ENCODE measurements around the gene FUZ.

FUZ gene

GRCh38 chr19:49771674-49772139 lies 41.4 kb downstream of the FUZ start:
- H3K4me3 ChIP-seq (ENCODE audit: low read depth, low read length) = no peak overlapping the region
- in situ Hi-C loops (cut with HindIII; ENCODE audit: low sequenced_read_pairs) = no loop called here
- DNase-seq (ENCODE audit: low read depth) = no peak
- TF ChIP-seq CTCF (IDR thresholded peaks at IDR 0.05; ENCODE audit: low read depth, low read length, missing control alignments) = no peak

- H3K4me3 ChIP-seq (ENCODE audit: low read depth, low read length) = no peak overlapping the region
- no peak for DNase-seq (ENCODE audit: low read depth)
- in situ Hi-C loops (cut with HindIII; ENCODE audit: low sequenced_read_pairs) = no loop called here
- TF ChIP-seq CTCF (IDR thresholded peaks at IDR 0.05; ENCODE audit: low read depth, low read length, missing control alignments) = no peak
These were observed 42.6 kb downstream of the FUZ start for GRCh38 chr19:49770529-49770928.

- no peak for TF ChIP-seq CTCF (IDR thresholded peaks at IDR 0.05; ENCODE audit: low read depth, low read length, missing control alignments)
- in situ Hi-C loops (cut with HindIII; ENCODE audit: low sequenced_read_pairs) = no loop called here
- DNase-seq (ENCODE audit: low read depth) = no peak
- H3K4me3 ChIP-seq (ENCODE audit: low read depth, low read length) = peak overlapping the region; percentile 91
These were observed 45.0 kb downstream of the FUZ start for GRCh38 chr19:49767967-49768581.

- DNase-seq (ENCODE audit: low read depth) = no peak
- TF ChIP-seq CTCF (IDR thresholded peaks at IDR 0.05; ENCODE audit: low read depth, low read length, missing control alignments) = no peak
- in situ Hi-C loops (cut with HindIII; ENCODE audit: low sequenced_read_pairs) = no loop called here
- H3K4me3 ChIP-seq (ENCODE audit: low read depth, low read length) = peak overlapping the region; percentile 91
These were observed 45.7 kb downstream of the FUZ start for GRCh38 chr19:49767381-49767780.

GRCh38 chr19:49766930-49767299 lies 46.2 kb downstream of the FUZ start, which contains the start of gene AP2A1:
AP2A1 (plus strand) TSS chr19:49767001; CDS start chr19:49767134, 133 bp downstream.
- H3K4me3 ChIP-seq (ENCODE audit: low read depth, low read length) = peak within 1 kb of the TSS; percentile 91
- in situ Hi-C loops (cut with HindIII; ENCODE audit: low sequenced_read_pairs) = no loop called here
- DNase-seq (ENCODE audit: low read depth) = no peak
- TF ChIP-seq CTCF (IDR thresholded peaks at IDR 0.05; ENCODE audit: low read depth, low read length, missing control alignments) = no peak

GRCh38 chr19:49766007-49766929 lies 46.8 kb downstream of the FUZ start:
- no peak for TF ChIP-seq CTCF (IDR thresholded peaks at IDR 0.05; ENCODE audit: low read depth, low read length, missing control alignments)
- in situ Hi-C loops (cut with HindIII; ENCODE audit: low sequenced_read_pairs) = no loop called here
- peak overlapping the region; percentile 91 for H3K4me3 ChIP-seq (ENCODE audit: low read depth, low read length)
- DNase-seq (ENCODE audit: low read depth) = peak; percentile 100

Data from astrocyte of the cerebellum (primary cell).